Measurements from ENCODE around the gene CSGALNACT2. TPM values are rescaled to one million over a fixed set of nuclear protein-coding genes. Genes with fewer than 3 reads are reported as not detected.

CSGALNACT2 gene
- polyA plus RNA-seq, 1 of the 3 experiments (the other 2 are of a cell fraction), result 11.5 TPM

GRCh38 chr10:43222210-43222720, 84.0 kb downstream of the CSGALNACT2 start:
- Histone ChIP-seq H3K9me2 (no peaks in the 10 kb centered on the region), H3K79me2 (ENCODE audit: insufficient read depth) (no peaks in the 10 kb centered on the region), H3K9me3 (no peaks in the 10 kb centered on the region), H3K9ac (no peak overlapping the region), H3K4me1 (ENCODE audit: control insufficient read depth in 1 of 2, insufficient read depth in 2 of 2, low read depth in 1 of 2, low read length in 1 of 2) (peaks cover 0 to 18% of the 10 kb centered on the region in 2 experiments; a peak in 1 of 4 replicates), H4K20me1 (ENCODE audit: insufficient read depth) (no peaks in the 10 kb centered on the region), H2AFZ (ENCODE audit: low read depth) (no peak overlapping the region), H3K27me3 (ENCODE audit: insufficient read depth) (no peaks in the 10 kb centered on the region), H3K36me3 (replicated peaks in 1 of 2; ENCODE audit: control insufficient read depth in 1 of 2, insufficient read depth in 2 of 2, low read length in 1 of 2) (no peaks in the 10 kb centered on the region), H3F3A (replicated peaks; ENCODE audit: insufficient read depth) (no peaks in the 10 kb centered on the region), H3K4me3 (ENCODE audit: low read depth in 2 of 2, low read length in 1 of 2) (no peak overlapping the region), H3K4me2 (no peak overlapping the region), H3K27ac (ENCODE audit: low read depth in 2 of 2, low read length in 1 of 2) (no peak overlapping the region)
- ChIA-PET CTCF (interaction anchor here (0.7 to 1.6 kb wide), 4 partner anchors 8 to 17 kb away, joined by 3 to 6 read pairs (median 4); no protein-coding TSS in a partner anchor), POLR2A (no interaction called here)
- no peak for TF ChIP-seq TCF12 (IDR thresholded peaks at IDR 0.05)
- TF ChIP-seq FOXM1 (IDR thresholded peaks at IDR 0.05; ENCODE audit: low read depth), result no peak
- TF ChIP-seq USF1 (IDR thresholded peaks at IDR 0.05; ENCODE audit: borderline replicate concordance, low read depth), result no peak
- no peak for TF ChIP-seq FOSL2 (IDR thresholded peaks at IDR 0.05; ENCODE audit: borderline replicate concordance, low read depth)
- no peak for TF ChIP-seq ELF1 (IDR thresholded peaks at IDR 0.05)
- no peak for TF ChIP-seq MXI1 (IDR thresholded peaks at IDR 0.05; ENCODE audit: low read depth, low read length)
- TF ChIP-seq, protein P1, sequence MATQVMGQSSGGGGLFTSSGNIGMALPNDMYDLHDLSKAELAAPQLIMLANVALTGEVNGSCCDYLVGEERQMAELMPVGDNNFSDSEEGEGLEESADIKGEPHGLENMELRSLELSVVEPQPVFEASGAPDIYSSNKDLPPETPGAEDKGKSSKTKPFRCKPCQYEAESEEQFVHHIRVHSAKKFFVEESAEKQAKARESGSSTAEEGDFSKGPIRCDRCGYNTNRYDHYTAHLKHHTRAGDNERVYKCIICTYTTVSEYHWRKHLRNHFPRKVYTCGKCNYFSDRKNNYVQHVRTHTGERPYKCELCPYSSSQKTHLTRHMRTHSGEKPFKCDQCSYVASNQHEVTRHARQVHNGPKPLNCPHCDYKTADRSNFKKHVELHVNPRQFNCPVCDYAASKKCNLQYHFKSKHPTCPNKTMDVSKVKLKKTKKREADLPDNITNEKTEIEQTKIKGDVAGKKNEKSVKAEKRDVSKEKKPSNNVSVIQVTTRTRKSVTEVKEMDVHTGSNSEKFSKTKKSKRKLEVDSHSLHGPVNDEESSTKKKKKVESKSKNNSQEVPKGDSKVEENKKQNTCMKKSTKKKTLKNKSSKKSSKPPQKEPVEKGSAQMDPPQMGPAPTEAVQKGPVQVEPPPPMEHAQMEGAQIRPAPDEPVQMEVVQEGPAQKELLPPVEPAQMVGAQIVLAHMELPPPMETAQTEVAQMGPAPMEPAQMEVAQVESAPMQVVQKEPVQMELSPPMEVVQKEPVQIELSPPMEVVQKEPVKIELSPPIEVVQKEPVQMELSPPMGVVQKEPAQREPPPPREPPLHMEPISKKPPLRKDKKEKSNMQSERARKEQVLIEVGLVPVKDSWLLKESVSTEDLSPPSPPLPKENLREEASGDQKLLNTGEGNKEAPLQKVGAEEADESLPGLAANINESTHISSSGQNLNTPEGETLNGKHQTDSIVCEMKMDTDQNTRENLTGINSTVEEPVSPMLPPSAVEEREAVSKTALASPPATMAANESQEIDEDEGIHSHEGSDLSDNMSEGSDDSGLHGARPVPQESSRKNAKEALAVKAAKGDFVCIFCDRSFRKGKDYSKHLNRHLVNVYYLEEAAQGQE (IDR thresholded peaks at IDR 0.05; ENCODE audit: low read depth, low read length), result no peak
- TF ChIP-seq GABPA (IDR thresholded peaks at IDR 0.05; ENCODE audit: low read depth), result no peak
- TF ChIP-seq CTCF (IDR thresholded peaks at IDR 0.05), result no peak
- TF ChIP-seq, protein P2, sequence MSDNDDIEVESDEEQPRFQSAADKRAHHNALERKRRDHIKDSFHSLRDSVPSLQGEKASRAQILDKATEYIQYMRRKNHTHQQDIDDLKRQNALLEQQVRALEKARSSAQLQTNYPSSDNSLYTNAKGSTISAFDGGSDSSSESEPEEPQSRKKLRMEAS (IDR thresholded peaks at IDR 0.05; ENCODE audit: low read depth), result no peak
- no peak for TF ChIP-seq POLR2AphosphoS5 (IDR thresholded peaks at IDR 0.05; ENCODE audit: low read depth, low read length)
- TF ChIP-seq ZBTB33 (IDR thresholded peaks at IDR 0.05; ENCODE audit: borderline replicate concordance, low read depth), result no peak
- TF ChIP-seq GATA2 (CRISPR knock-in tag; IDR thresholded peaks at IDR 0.05), result no peak
- no peak for TF ChIP-seq SIN3A (IDR thresholded peaks at IDR 0.05; ENCODE audit: borderline replicate concordance, low read depth, low read length)
- TF ChIP-seq CHD2 (IDR thresholded peaks at IDR 0.05; ENCODE audit: low read length, partially characterized antibody), result no peak
- TF ChIP-seq YY1 (IDR thresholded peaks at IDR 0.05; ENCODE audit: low read depth), result no peak
- no peak for TF ChIP-seq RAD21 (IDR thresholded peaks at IDR 0.05; ENCODE audit: low read length)
- TF ChIP-seq, protein P3, sequence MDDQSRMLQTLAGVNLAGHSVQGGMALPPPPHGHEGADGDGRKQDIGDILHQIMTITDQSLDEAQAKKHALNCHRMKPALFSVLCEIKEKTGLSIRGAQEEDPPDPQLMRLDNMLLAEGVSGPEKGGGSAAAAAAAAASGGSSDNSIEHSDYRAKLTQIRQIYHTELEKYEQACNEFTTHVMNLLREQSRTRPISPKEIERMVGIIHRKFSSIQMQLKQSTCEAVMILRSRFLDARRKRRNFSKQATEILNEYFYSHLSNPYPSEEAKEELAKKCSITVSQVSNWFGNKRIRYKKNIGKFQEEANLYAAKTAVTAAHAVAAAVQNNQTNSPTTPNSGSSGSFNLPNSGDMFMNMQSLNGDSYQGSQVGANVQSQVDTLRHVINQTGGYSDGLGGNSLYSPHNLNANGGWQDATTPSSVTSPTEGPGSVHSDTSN (IDR thresholded peaks at IDR 0.05), result no peak
- no peak for DNase-seq
- 50% methylated on average over 4 of the region's 4 CpGs for WGBS (ENCODE audit: low lambda C conversion rate)

All from SK-N-SH (cell line).